ENCODE data around the gene PGBD2. TPM values are rescaled to one million over a fixed set of nuclear protein-coding genes. Genes with fewer than 3 reads are reported as not detected.
"Not testable (repeated sequence)": the region's sequence is repeated elsewhere in the genome, so short reads cannot be mapped to it uniquely, and the experiment has no call there.

The PGBD2 gene
- total RNA-seq, 1 donor from 2014 or later = 2.9 TPM

- DNase-seq (ENCODE audit: low spot score) = no peak
Measured at GRCh38 chr1:248926401-248927182, 20.6 kb downstream of the PGBD2 start.

- DNase-seq (ENCODE audit: low spot score) = not testable (repeated sequence)
Measured at GRCh38 chr1:248927283-248927682, 21.2 kb downstream of the PGBD2 start.

- DNase-seq (ENCODE audit: low spot score) = not testable (repeated sequence)
Measured at GRCh38 chr1:248928122-248928521, 22.1 kb downstream of the PGBD2 start.

GRCh38 chr1:248930037-248930436 lies 24.0 kb downstream of the PGBD2 start:
- DNase-seq (ENCODE audit: low spot score) = not testable (repeated sequence)

GRCh38 chr1:248938173-248938809 lies 32.3 kb downstream of the PGBD2 start:
- not testable (repeated sequence) for DNase-seq (ENCODE audit: low spot score)

- not testable (repeated sequence) for DNase-seq (ENCODE audit: low spot score)
Measured at GRCh38 chr1:248944134-248944999, 38.3 kb downstream of the PGBD2 start.

GRCh38 chr1:248945000-248945423 lies 39.0 kb downstream of the PGBD2 start:
- not testable (repeated sequence) for DNase-seq (ENCODE audit: low spot score)

- not testable (repeated sequence) for DNase-seq (ENCODE audit: low spot score)
Measured at GRCh38 chr1:248945453-248945852, 39.4 kb downstream of the PGBD2 start.

- DNase-seq (ENCODE audit: low spot score) = not testable (repeated sequence)
Measured at GRCh38 chr1:248945856-248946416, 39.9 kb downstream of the PGBD2 start.

Other genes with a start within 250 kb of the PGBD2 start
- not detected for gene OR14I1, start 203.5 kb upstream of the PGBD2 start, total RNA-seq
- gene LYPD8, start 150.5 kb upstream of the PGBD2 start, total RNA-seq = not detected
- 15.9 TPM for gene SH3BP5L, start 80.3 kb upstream of the PGBD2 start, total RNA-seq
- gene ZNF672, start 68.0 kb upstream of the PGBD2 start, total RNA-seq = 18.6 TPM
- gene ZNF692, start 47.1 kb upstream of the PGBD2 start, total RNA-seq = 18.4 TPM